Measurements from ENCODE around the gene TFPI2. TPM values are rescaled to one million over a fixed set of nuclear protein-coding genes. Genes with fewer than 3 reads are reported as not detected.

Gene TFPI2
- total RNA-seq, 1 donor from 2014 or later, result not detected

DNA sequence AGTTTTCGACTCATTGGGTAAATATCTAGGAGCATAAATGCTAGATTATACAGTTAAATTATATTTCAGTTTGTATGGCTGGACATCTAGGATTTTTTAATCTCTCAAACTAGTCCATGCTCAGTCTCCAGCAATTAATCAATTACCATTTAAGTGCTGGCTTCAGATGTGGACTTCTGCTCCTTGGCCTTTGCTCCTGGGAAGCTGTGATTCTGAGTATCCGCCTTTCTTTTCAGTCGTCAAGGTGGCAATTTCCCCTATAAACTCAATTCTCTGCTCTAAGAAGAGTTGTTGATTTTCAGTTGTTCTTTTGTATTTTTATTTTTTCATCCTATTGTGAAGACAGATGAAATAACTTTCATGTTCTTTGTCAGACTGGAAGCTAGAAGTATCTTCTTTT, 23.7 kb downstream of the TFPI2 start:
- intact Hi-C loops (cut with micrococcal nuclease), result no loop called here
- Mint-ChIP-seq H3K9me3 (no peaks in the 10 kb centered on the region), H3K27me3 (ENCODE audit: low read depth) (peaks cover 3% of the 10 kb centered on the region), H3K36me3 (ENCODE audit: low read depth) (no peaks in the 10 kb centered on the region), H3K4me3 (ENCODE audit: low read depth) (no peak overlapping the region), H3K27ac (no peak overlapping the region), H3K4me1 (ENCODE audit: low read depth) (no peaks in the 10 kb centered on the region)
- no peak for DNase-seq (ENCODE audit: low spot score)

GRCh38 chr7:93862651-93863050, 27.9 kb downstream of the TFPI2 start:
- Mint-ChIP-seq H3K27ac (no peak overlapping the region), H3K9me3 (no peaks in the 10 kb centered on the region), H3K36me3 (ENCODE audit: low read depth) (no peaks in the 10 kb centered on the region), H3K4me3 (ENCODE audit: low read depth) (no peak overlapping the region), H3K27me3 (ENCODE audit: low read depth) (peaks cover 15% of the 10 kb centered on the region), H3K4me1 (ENCODE audit: low read depth) (no peaks in the 10 kb centered on the region)
- no peak for DNase-seq (ENCODE audit: low spot score)
- intact Hi-C loops (cut with micrococcal nuclease), result no loop called here

DNA sequence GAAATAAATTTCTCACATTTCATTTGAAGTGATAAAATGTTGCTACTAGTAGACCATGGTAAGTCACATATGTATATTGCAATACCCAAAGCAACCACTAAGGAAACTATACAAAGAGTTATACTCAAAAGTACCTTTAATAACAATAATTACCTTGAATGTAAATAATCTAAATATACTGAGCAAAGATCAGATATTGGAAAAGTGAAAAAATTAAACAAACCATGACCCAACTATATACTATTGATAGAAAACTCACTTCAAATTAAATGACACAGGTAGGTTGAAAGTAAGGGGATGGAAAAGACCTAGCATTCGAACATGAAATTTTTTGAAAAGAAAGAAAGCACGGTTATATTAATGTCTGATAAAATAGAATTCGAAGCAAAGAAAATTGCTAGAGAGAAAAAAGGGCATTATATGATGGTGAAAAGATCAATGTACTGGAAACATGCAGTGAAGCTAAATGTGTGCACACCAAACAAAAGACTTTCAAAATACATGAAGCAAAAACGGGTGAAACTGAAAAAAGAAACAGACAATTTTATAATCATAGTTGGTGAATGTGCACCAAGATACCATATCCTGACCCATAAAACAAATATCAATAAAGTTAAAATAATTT, 29.1 kb downstream of the TFPI2 start:
- Mint-ChIP-seq H3K36me3 (ENCODE audit: low read depth) (no peaks in the 10 kb centered on the region), H3K27me3 (ENCODE audit: low read depth) (peaks cover 15% of the 10 kb centered on the region), H3K9me3 (no peaks in the 10 kb centered on the region), H3K4me1 (ENCODE audit: low read depth) (no peaks in the 10 kb centered on the region), H3K4me3 (ENCODE audit: low read depth) (no peak overlapping the region), H3K27ac (no peak overlapping the region)
- intact Hi-C loops (cut with micrococcal nuclease), result no loop called here
- no peak for DNase-seq (ENCODE audit: low spot score)

DNA sequence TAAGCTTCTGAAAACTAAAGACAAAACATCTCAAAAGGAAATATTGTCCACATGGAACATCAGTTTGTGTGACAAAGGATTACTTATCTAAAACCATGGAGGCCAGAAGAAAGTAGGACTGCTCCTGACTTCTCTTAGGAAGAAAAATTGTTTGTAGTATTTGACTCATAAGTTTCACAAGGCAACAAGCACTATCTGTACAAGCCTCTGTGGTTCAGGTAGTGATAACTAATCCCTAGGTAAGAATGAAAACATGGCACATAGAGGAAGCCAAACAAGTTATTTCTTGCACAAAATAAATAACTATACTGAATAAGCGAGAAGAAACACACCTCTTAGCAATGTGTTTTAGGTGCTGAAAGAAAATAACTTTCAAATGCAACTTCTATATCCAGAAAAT, 30.3 kb downstream of the TFPI2 start:
- Mint-ChIP-seq H3K27me3 (ENCODE audit: low read depth) (peaks cover 15% of the 10 kb centered on the region), H3K4me3 (ENCODE audit: low read depth) (no peak overlapping the region), H3K9me3 (no peaks in the 10 kb centered on the region), H3K4me1 (ENCODE audit: low read depth) (peaks cover 2% of the 10 kb centered on the region), H3K27ac (no peak overlapping the region), H3K36me3 (ENCODE audit: low read depth) (no peaks in the 10 kb centered on the region)
- intact Hi-C loops (cut with micrococcal nuclease), result no loop called here
- DNase-seq (ENCODE audit: low spot score), result no peak

GRCh38 chr7:93858857-93859256, 31.7 kb downstream of the TFPI2 start:
- Mint-ChIP-seq H3K27me3 (ENCODE audit: low read depth) (peaks cover 15% of the 10 kb centered on the region), H3K36me3 (ENCODE audit: low read depth) (no peaks in the 10 kb centered on the region), H3K27ac (no peak overlapping the region), H3K4me3 (ENCODE audit: low read depth) (no peak overlapping the region), H3K4me1 (ENCODE audit: low read depth) (peaks cover 2% of the 10 kb centered on the region), H3K9me3 (no peaks in the 10 kb centered on the region)
- DNase-seq (ENCODE audit: low spot score), result no peak
- intact Hi-C loops (cut with micrococcal nuclease), result no loop called here

DNA sequence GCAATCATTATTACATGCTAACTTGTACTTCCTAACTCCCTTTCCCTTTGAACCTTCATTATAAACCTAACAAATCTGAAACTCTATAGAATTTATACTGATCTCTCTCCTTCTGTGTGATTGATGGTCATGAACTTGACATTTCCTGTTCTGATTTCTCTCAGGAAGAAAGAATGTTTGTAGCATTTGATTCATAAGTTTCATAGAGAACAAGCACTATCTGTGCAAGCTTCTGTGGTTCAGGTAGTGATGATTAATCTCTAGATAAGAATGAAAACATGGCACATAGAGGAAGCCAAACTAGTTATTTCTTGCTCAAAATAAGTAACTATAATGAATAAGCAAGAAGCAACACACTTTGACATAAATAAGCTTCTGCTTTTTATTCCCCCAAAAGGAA, 34.2 kb downstream of the TFPI2 start:
- H3K9me3 Mint-ChIP-seq, result no peaks in the 10 kb centered on the region
- no peak overlapping the region for H3K27ac Mint-ChIP-seq
- intact Hi-C loops (cut with micrococcal nuclease), result no loop called here
- DNase-seq (ENCODE audit: low spot score), result no peak
- H3K4me3 Mint-ChIP-seq (ENCODE audit: low read depth), result no peak overlapping the region
- peaks cover 2% of the 10 kb centered on the region for H3K4me1 Mint-ChIP-seq (ENCODE audit: low read depth)
- H3K36me3 Mint-ChIP-seq (ENCODE audit: low read depth), result no peaks in the 10 kb centered on the region
- H3K27me3 Mint-ChIP-seq (ENCODE audit: low read depth), result peaks cover 16% of the 10 kb centered on the region

GRCh38 chr7:93855797-93856196, 34.8 kb downstream of the TFPI2 start:
- Mint-ChIP-seq H3K27me3 (ENCODE audit: low read depth) (peaks cover 16% of the 10 kb centered on the region), H3K4me1 (ENCODE audit: low read depth) (peaks cover 2% of the 10 kb centered on the region), H3K4me3 (ENCODE audit: low read depth) (no peak overlapping the region), H3K9me3 (no peaks in the 10 kb centered on the region), H3K36me3 (ENCODE audit: low read depth) (no peaks in the 10 kb centered on the region), H3K27ac (no peak overlapping the region)
- intact Hi-C loops (cut with micrococcal nuclease), result no loop called here
- DNase-seq (ENCODE audit: low spot score), result no peak

- no peaks in the 10 kb centered on the region for H3K9me3 Mint-ChIP-seq
- no peaks in the 10 kb centered on the region for H3K36me3 Mint-ChIP-seq (ENCODE audit: low read depth)
- DNase-seq (ENCODE audit: low spot score), result no peak
- H3K27ac Mint-ChIP-seq, result no peak overlapping the region
- peaks cover 2% of the 10 kb centered on the region for H3K4me1 Mint-ChIP-seq (ENCODE audit: low read depth)
- peaks cover 12% of the 10 kb centered on the region for H3K27me3 Mint-ChIP-seq (ENCODE audit: low read depth)
- intact Hi-C loops (cut with micrococcal nuclease), result no loop called here
- H3K4me3 Mint-ChIP-seq (ENCODE audit: low read depth), result no peak overlapping the region
These were observed 36.1 kb downstream of the TFPI2 start for GRCh38 chr7:93854480-93854879.

DNA sequence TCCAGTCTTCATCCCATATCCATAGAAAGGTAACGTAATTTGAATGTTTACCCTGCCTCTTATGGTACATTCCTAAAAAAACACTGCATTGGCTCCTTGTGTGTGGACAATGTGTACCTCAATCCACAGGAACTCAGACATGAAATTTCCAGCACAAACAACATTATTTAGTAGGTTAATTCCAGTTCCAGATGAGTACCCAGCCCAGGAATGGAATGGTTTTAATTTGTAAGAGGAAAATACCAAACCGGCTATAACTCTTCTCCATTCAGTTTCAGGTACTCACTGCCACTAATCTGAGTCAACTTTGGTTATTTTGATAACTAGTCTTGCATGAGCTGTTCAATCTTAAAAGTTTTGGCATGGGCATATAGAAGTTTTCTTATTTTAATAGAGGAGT, 39.0 kb downstream of the TFPI2 start:
- no peak overlapping the region for H3K27ac Mint-ChIP-seq
- H3K4me1 Mint-ChIP-seq (ENCODE audit: low read depth), result peaks cover 2% of the 10 kb centered on the region
- H3K36me3 Mint-ChIP-seq (ENCODE audit: low read depth), result no peaks in the 10 kb centered on the region
- no peak overlapping the region for H3K4me3 Mint-ChIP-seq (ENCODE audit: low read depth)
- H3K9me3 Mint-ChIP-seq, result no peaks in the 10 kb centered on the region
- H3K27me3 Mint-ChIP-seq (ENCODE audit: low read depth), result peaks cover 3% of the 10 kb centered on the region
- intact Hi-C loops (cut with micrococcal nuclease), result no loop called here
- DNase-seq (ENCODE audit: low spot score), result no peak

GRCh38 chr7:93843260-93843659, 47.3 kb downstream of the TFPI2 start:
- H3K36me3 Mint-ChIP-seq (ENCODE audit: low read depth), result no peaks in the 10 kb centered on the region
- H3K4me3 Mint-ChIP-seq (ENCODE audit: low read depth), result no peak overlapping the region
- DNase-seq (ENCODE audit: low spot score), result no peak
- no peaks in the 10 kb centered on the region for H3K9me3 Mint-ChIP-seq
- H3K27ac Mint-ChIP-seq, result no peak overlapping the region
- H3K4me1 Mint-ChIP-seq (ENCODE audit: low read depth), result no peaks in the 10 kb centered on the region
- peaks cover 2% of the 10 kb centered on the region for H3K27me3 Mint-ChIP-seq (ENCODE audit: low read depth)
- intact Hi-C loops (cut with micrococcal nuclease), result no loop called here

- Mint-ChIP-seq H3K4me3 (ENCODE audit: low read depth) (no peak overlapping the region), H3K27me3 (ENCODE audit: low read depth) (peaks cover 2% of the 10 kb centered on the region), H3K27ac (no peak overlapping the region), H3K4me1 (ENCODE audit: low read depth) (no peaks in the 10 kb centered on the region), H3K9me3 (no peaks in the 10 kb centered on the region), H3K36me3 (ENCODE audit: low read depth) (no peaks in the 10 kb centered on the region)
- intact Hi-C loops (cut with micrococcal nuclease), result no loop called here
- no peak for DNase-seq (ENCODE audit: low spot score)
These were observed 51.6 kb downstream of the TFPI2 start for GRCh38 chr7:93838966-93839365.

DNA sequence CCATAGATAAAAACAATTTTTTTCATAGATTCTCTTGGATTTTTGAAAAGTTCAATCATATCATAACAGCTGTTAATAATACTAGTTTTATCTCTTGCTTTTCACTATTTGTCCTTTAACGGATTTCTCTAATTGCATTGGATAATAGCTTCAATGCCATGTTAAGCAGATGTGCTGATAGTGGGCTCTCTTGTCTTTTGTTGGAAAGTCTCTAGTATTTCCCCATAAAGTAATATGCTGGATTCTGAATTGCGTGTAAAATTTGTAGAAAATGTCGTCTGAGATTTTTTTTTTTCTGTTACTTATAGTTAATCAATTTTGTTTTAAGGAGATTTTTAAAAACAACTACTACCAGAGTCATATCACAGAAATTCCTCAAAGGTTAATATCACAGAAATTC, 53.3 kb downstream of the TFPI2 start:
- no peak for DNase-seq (ENCODE audit: low spot score)
- Mint-ChIP-seq H3K36me3 (ENCODE audit: low read depth) (no peaks in the 10 kb centered on the region), H3K9me3 (no peaks in the 10 kb centered on the region), H3K27me3 (ENCODE audit: low read depth) (peaks cover 4% of the 10 kb centered on the region), H3K27ac (no peak overlapping the region), H3K4me3 (ENCODE audit: low read depth) (no peak overlapping the region), H3K4me1 (ENCODE audit: low read depth) (no peaks in the 10 kb centered on the region)
- intact Hi-C loops (cut with micrococcal nuclease), result no loop called here

DNA sequence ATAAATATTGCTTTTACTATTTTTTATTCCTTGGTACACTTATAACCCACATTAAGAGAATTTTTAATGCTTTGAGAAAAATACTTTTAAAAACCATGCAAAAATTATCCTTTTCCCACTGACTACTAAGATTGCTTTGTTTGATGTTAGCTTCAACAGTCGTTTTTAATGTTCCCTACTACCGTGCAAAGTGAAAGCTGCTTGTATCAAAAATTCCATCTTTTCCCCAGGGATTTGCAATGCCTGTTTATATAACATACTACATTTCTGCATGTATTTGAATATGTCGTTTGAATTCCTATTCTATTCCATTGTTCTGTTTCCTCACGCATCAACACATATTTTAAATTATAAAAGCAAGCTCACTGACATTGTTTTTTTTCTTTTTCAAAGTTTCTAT, 54.4 kb downstream of the TFPI2 start:
- no peaks in the 10 kb centered on the region for H3K4me1 Mint-ChIP-seq (ENCODE audit: low read depth)

GRCh38 chr7:93835702-93836101, 54.9 kb downstream of the TFPI2 start:
- H3K36me3 Mint-ChIP-seq (ENCODE audit: low read depth), result no peaks in the 10 kb centered on the region
- no peak overlapping the region for H3K27ac Mint-ChIP-seq
- no peaks in the 10 kb centered on the region for H3K4me1 Mint-ChIP-seq (ENCODE audit: low read depth)
- peaks cover 4% of the 10 kb centered on the region for H3K27me3 Mint-ChIP-seq (ENCODE audit: low read depth)
- intact Hi-C loops (cut with micrococcal nuclease), result no loop called here
- DNase-seq (ENCODE audit: low spot score), result no peak
- H3K9me3 Mint-ChIP-seq, result no peaks in the 10 kb centered on the region
- no peak overlapping the region for H3K4me3 Mint-ChIP-seq (ENCODE audit: low read depth)

More for the DNA sequence above, 54.4 kb downstream of the TFPI2 start:
- no peaks in the 10 kb centered on the region for H3K9me3 Mint-ChIP-seq
- intact Hi-C loops (cut with micrococcal nuclease), result no loop called here
- DNase-seq (ENCODE audit: low spot score), result no peak
- H3K4me3 Mint-ChIP-seq (ENCODE audit: low read depth), result no peak overlapping the region
- peaks cover 3% of the 10 kb centered on the region for H3K27me3 Mint-ChIP-seq (ENCODE audit: low read depth)
- H3K36me3 Mint-ChIP-seq (ENCODE audit: low read depth), result no peaks in the 10 kb centered on the region
- no peak overlapping the region for H3K27ac Mint-ChIP-seq

Data from activated T-helper 2 cell treated with anti-CD3 and anti-CD28 coated beads, Interferon-gamma antibody, Interleukin-2, Interleukin-4, amounts not matched to agents 10 μg/mL and 5 μg/mL and 100 μg/mL, durations not matched to agents 14 hours and 24 hours and 36 hours (primary cell).